HG02973 (cell line): ENCODE data around the gene ZNF558.
"Not testable (repeated sequence)": the region's sequence is repeated elsewhere in the genome, so short reads cannot be mapped to it uniquely, and the experiment has no call there.

ENCODE experiments used
- ATAC-seq: cut with Tn5 transposase; IDR thresholded peaks from one replicate; pipeline ENCODE4 v1.9.1; 2021; ENCODE audit warnings: moderate library complexity; ENCODE audit not compliant: unreplicated experiment

Gene ZNF558

DNA sequence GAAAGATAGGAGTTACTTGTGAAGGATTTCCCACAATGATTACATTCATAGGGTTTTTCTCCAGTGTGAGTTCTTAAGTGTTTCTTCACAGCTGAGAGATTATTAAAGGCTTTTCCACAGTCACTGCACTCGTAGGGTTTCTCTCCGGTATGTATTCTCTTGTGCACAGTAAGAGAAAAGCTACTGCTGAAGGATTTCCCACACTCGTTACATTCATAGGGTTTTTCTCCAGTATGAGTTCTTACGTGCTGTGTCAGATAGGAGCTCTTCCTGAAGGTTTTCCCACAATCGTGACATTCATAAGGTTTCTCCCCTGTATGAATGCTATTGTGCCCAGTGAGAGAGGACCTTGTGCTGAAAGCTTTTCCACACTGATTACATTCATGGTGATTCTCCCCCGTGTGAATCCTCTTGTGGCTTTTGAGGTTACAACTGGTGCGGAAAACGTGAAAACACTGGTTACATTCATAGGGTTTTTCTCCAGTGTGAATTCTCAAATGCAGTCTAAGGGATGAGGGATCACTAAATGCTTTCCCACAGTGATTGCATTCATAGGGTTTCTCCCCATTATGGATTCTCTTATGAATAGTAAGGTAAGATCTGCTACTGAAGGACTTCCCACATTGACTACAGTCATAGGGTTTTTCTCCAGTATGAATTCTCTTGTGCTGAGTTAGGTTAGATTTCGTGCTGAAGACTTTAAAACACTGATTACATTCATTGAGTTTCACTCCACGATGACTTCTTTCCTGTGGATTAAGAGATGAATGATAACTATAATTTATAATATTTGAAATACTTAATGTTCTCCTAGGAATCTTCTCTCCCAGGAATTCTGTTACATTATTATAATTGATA, 20.6 kb downstream of the ZNF558 start:
- ATAC-seq, result no peak

- no peak for ATAC-seq
These were observed 25.4 kb downstream of the ZNF558 start for GRCh38 chr19:8806661-8807060.

DNA sequence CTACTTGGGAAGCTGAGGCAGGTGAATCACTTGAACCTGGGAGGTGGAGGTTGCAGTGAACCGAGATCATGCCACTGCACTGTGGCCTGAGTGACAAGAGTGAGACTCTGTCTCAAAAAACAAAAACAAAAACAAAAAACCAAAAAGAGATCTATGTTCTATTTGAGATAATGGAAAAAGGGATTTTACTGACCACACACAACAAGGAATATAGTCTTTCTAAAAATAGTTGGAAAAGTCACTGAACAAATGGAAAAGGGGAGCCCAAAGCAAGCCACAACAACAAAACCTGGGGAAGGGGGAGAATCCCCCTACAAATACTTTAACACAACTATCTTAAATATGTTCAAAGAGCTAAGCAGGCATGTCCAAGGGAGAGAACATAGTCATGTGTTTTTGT, 37.3 kb downstream of the ZNF558 start:
- no peak for ATAC-seq

DNA sequence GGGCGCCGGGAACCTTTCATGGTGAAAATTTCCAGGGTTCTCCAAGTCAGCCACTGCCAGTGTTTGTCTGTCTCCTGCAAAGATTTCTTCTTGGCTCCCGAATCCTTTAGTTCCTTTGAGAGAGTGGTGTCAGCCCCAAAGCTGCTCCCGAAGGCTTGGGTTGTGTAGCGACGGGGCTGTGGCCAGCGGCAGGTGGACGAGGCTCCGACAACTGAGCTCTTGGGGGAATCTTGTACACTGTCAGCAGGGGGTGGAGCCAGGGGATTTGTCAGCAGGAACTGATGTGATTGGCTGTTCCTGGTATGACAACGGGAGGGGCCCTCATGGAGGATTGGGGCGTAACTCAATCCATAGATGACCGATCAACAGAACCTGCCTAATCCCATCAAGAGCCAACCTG, 58.5 kb downstream of the ZNF558 start:
- not testable (repeated sequence) for ATAC-seq

DNA sequence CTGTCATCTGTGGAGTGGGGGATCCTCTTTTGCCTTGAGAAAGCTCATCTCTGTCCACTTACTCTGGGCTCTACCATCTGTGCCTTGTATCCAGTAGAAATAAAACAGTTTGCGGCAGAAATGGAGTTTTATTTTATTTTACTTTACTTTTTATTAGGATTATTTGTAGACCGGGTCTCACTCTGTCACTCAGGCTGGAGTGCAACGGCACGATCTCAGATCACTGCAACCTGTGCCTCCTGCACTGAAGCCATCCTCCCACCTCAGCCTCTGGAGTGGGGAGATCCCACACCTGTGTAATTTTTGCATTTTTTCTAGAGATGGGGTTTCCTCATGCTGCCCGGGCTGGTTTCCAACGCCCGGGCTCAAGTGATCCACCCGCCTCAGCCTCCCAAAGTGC, 62.8 kb downstream of the ZNF558 start:
- ATAC-seq, result not testable (repeated sequence)

DNA sequence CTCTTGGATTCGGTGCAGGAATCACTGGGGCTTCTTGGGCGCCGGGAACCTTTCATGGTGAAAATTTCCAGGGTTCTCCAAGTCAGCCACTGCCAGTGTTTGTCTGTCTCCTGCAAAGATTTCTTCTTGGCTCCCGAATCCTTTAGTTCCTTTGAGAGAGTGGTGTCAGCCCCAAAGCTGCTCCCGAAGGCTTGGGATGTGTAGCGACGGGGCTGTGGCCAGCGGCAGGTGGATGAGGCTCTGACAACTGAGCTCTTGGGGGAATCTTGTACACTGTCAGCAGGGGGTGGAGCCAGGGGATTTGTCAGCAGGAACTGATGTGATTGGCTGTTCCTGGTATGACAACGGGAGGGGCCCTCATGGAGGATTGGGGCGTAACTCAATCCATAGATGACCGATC, 64.8 kb downstream of the ZNF558 start:
- ATAC-seq, result not testable (repeated sequence)
